ENCODE data around the gene NR2C2.

GRCh38 chr3:15083252-15083651 is 135.9 kb downstream of the NR2C2 start:
- TF ChIP-seq, protein P1, sequence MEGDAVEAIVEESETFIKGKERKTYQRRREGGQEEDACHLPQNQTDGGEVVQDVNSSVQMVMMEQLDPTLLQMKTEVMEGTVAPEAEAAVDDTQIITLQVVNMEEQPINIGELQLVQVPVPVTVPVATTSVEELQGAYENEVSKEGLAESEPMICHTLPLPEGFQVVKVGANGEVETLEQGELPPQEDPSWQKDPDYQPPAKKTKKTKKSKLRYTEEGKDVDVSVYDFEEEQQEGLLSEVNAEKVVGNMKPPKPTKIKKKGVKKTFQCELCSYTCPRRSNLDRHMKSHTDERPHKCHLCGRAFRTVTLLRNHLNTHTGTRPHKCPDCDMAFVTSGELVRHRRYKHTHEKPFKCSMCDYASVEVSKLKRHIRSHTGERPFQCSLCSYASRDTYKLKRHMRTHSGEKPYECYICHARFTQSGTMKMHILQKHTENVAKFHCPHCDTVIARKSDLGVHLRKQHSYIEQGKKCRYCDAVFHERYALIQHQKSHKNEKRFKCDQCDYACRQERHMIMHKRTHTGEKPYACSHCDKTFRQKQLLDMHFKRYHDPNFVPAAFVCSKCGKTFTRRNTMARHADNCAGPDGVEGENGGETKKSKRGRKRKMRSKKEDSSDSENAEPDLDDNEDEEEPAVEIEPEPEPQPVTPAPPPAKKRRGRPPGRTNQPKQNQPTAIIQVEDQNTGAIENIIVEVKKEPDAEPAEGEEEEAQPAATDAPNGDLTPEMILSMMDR (IDR thresholded peaks at IDR 0.05): no peak
- TF ChIP-seq EP300 (IDR thresholded peaks at IDR 0.05) (no peak), POLR2A (IDR thresholded peaks at IDR 0.05; ENCODE audit: low read depth) (no peak), POLR2AphosphoS5 (IDR thresholded peaks at IDR 0.05) (no peak)

Measured in esophagus muscularis mucosa (tissue), 4 donors.